Measurements from ENCODE around the gene MAST1.
A peak's percentile ranks its signal among the peaks of the same experiment; 100 is the strongest.

Gene MAST1

DNA sequence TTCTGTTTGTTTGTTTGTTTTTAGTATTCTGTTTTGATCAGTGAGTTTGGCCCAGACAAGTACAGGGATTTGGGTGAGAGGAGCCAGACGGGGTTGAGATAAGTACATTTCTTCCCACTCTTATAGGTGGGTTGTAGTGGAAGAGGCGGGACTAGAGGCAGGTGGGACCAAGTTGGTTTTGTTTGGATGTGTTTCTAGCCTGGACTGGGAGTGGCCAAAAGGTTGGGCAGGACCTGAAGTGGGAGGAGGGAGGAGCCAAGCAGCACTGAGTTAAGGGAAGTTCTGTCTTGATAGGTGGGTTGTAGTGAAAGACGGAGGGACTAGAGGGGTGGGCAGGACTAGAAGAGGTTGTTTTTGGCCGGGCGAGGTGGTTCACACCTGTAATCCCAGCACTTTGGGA is 33.9 kb downstream of the MAST1 start:
- Histone ChIP-seq H3K4me3 (no peak overlapping the region), H3K27me3 (no peaks in the 10 kb centered on the region), H4K20me1 (peaks cover 0 to 49% (median 0%) of the 10 kb centered on the region in 11 experiments; a peak in 6 of 22 replicates), H3K4me1 (peaks cover 6 to 25% (median 10%) of the 10 kb centered on the region in 10 experiments), H3K36me3 (peaks cover 5 to 54% (median 25%) of the 10 kb centered on the region in 11 experiments; a peak in 20 of 22 replicates), H3K9me3 (replicated peaks in 1 of 11) (peaks cover 9 to 23% (median 18%) of the 10 kb centered on the region in 11 experiments), H3K4me2 (no peak overlapping the region), H3K27ac (no peak overlapping the region), H3K9ac (no peak overlapping the region)
- TF ChIP-seq Cebpa-rat (IDR thresholded peaks at IDR 0.05), result no peak

DNA sequence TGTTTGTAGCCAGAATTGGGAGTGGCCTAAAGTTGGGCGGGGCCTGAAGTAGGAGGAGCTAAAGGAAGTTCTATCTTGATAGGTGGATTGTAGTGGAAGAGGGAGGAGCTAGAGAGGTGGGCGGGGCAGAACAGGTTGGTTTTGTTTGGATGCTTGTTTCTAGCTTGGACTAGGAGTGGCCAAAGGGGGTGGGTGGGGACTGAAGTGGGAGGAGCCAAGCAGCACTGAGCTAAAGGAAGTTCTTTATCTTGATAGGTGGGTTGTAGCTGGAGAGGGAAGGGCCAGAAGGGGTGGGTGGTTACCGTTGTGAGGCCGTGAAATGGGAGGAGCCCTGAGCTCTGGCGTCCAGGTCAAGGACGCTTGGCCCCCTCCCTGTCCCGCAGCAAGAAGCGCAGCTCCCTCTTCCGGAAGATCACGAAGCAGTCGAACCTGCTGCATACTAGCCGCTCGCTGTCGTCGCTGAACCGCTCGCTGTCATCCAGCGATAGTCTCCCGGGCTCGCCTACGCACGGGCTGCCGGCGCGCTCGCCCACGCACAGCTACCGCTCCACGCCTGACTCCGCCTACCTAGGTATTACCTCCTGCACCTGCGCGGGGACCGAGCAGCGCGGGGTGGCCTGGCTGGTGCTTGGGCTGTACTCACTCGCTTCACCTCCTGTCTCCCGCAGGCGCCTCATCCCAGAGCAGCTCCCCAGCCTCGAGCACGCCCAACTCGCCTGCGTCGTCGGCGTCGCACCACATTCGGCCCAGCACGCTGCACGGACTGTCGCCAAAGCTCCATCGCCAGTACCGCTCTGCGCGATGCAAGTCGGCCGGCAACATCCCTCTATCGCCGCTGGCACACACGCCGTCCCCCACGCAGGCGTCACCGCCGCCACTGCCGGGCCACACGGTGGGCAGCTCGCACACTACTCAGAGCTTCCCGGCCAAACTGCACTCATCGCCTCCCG is 34.9 kb downstream of the MAST1 start:
- Histone ChIP-seq H4K20me1 (peaks cover 0 to 59% (median 0%) of the 10 kb centered on the region in 11 experiments; a peak in 6 of 22 replicates), H3K9ac (no peak overlapping the region), H3K9me3 (replicated peaks in 1 of 11) (peaks cover 9 to 23% (median 18%) of the 10 kb centered on the region in 11 experiments), H3K4me2 (no peak overlapping the region; a peak in 1 of 22 replicates), H3K36me3 (peaks cover 7 to 64% (median 35%) of the 10 kb centered on the region in 11 experiments; a peak in 20 of 22 replicates), H3K27ac (no peak overlapping the region), H3K27me3 (no peaks in the 10 kb centered on the region), H3K4me3 (no peak overlapping the region), H3K4me1 (peaks cover 0 to 25% (median under 1%) of the 10 kb centered on the region in 10 experiments; a peak in 6 of 20 replicates)
- TF ChIP-seq Cebpa-rat (IDR thresholded peaks at IDR 0.05), result no peak

DNA sequence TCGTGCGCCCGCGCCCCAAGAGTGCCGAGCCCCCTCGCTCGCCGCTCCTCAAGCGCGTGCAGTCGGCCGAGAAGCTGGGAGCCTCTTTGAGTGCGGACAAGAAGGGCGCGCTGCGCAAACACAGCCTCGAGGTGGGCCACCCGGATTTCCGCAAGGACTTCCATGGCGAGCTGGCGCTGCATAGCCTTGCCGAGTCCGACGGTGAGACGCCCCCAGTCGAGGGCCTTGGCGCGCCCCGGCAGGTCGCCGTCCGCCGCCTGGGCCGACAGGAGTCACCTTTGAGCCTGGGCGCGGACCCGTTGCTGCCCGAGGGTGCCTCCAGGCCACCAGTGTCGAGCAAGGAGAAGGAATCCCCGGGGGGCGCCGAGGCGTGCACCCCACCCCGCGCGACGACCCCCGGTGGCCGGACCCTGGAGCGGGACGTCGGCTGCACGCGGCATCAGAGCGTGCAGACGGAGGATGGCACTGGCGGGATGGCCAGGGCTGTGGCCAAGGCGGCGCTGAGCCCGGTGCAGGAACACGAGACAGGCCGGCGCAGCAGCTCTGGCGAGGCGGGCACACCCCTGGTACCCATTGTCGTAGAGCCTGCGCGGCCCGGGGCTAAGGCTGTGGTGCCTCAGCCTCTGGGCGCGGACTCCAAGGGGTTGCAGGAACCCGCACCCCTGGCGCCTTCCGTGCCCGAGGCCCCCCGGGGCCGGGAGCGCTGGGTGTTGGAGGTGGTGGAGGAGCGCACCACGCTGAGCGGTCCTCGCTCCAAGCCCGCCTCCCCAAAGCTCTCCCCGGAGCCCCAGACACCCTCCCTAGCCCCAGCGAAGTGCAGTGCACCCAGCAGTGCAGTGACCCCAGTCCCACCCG is 35.8 kb downstream of the MAST1 start:
- H3K36me3 ChIP-seq, result peaks cover 9 to 72% (median 35%) of the 10 kb centered on the region in 11 experiments; a peak in 20 of 22 replicates
- H3K4me1 ChIP-seq, result peaks cover 0 to 34% (median 0%) of the 10 kb centered on the region in 10 experiments; a peak in 4 of 20 replicates
- peaks cover 9 to 23% (median 18%) of the 10 kb centered on the region in 11 experiments for H3K9me3 ChIP-seq (replicated peaks in 1 of 11)
- peaks cover 0 to 68% (median 0%) of the 10 kb centered on the region in 11 experiments; a peak in 7 of 22 replicates for H4K20me1 ChIP-seq
- no peak overlapping the region for H3K4me2 ChIP-seq
- no peak overlapping the region for H3K27ac ChIP-seq
- no peak overlapping the region for H3K9ac ChIP-seq
- H3K27me3 ChIP-seq, result no peaks in the 10 kb centered on the region
- TF ChIP-seq Cebpa-rat (IDR thresholded peaks at IDR 0.05), result no peak
- H3K4me3 ChIP-seq, result no peak overlapping the region

DNA sequence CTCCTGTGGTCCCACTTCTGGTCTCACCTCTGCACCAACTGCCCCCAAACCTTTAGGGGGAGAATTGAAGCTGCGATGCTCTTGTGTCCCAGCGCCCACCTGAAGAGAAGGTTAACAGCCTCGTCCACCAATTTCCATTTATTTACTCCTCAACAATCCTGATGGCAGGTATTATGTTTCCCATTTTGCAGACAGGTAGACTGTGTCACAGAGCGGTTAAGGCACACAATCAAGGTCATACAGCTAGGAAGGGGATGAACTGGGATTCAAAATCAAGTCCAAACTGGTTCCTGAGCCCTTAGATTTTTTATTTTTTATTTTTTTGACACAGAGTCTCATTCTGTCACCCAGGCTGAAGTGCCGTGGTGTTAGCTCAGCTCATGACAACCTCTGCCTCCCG is 36.8 kb downstream of the MAST1 start:
- peaks cover 9 to 82% (median 35%) of the 10 kb centered on the region in 11 experiments; a peak in 20 of 22 replicates for H3K36me3 ChIP-seq
- H3K4me1 ChIP-seq, result peaks cover 0 to 44% (median 2%) of the 10 kb centered on the region in 10 experiments; a peak in 12 of 20 replicates
- TF ChIP-seq Cebpa-rat (IDR thresholded peaks at IDR 0.05), result no peak
- no peak overlapping the region for H3K4me3 ChIP-seq
- no peaks in the 10 kb centered on the region for H3K27me3 ChIP-seq
- H4K20me1 ChIP-seq, result peaks cover 0 to 78% (median 0%) of the 10 kb centered on the region in 11 experiments; a peak in 7 of 22 replicates
- no peak overlapping the region for H3K9ac ChIP-seq
- H3K9me3 ChIP-seq (replicated peaks in 1 of 11), result peaks cover 9 to 23% (median 18%) of the 10 kb centered on the region in 11 experiments
- no peak overlapping the region for H3K4me2 ChIP-seq
- no peak overlapping the region for H3K27ac ChIP-seq

DNA sequence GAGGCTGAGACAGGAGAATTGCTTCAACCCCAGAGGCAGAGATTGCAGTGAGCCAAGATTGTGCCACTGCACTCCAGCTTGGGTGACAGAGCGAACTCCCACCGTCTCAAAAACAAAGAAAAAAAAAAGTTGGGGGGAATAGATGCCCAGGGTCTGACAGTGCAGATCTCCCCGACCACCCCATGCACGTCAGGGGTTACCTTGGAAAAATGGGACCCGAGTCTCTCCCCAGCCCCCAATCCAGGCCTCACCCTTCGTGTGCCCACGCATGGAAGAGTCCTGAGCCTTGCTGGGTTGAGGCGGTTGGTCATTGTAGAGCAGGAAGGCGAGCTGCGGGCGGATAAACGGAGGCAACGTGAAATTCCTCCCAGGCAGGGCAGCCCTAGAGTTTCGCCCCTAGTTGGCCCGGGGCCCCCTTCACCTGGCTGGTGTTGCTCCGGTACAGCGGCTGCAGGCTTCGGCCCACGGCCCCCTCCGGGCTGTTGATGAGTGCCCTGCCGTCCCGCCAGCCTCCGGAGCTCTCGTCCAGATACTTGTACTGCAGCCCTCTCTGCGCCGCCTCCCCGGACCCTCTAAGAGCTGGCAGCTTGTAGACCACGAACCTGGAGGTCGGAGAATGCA is 42.3 kb downstream of the MAST1 start:
- Histone ChIP-seq H4K20me1 (peaks cover 0 to 49% (median 0%) of the 10 kb centered on the region in 11 experiments; a peak in 7 of 22 replicates), H3K4me2 (peak overlapping the region; percentile 82 to 99 (median 92)), H3K4me1 (peaks cover 16 to 86% (median 30%) of the 10 kb centered on the region in 10 experiments), H3K27me3 (peaks cover 12 to 24% (median 22%) of the 10 kb centered on the region in 11 experiments), H3K9ac (peak overlapping the region; percentile 69 to 88 (median 81)), H3K4me3 (peak overlapping the region; percentile 65 to 87 (median 73)), H3K27ac (peak overlapping the region; percentile 64 to 92 (median 78)), H3K9me3 (replicated peaks in 1 of 11) (peaks cover 17 to 33% (median 21%) of the 10 kb centered on the region in 11 experiments), H3K36me3 (peaks cover 4 to 43% (median 14%) of the 10 kb centered on the region in 11 experiments; a peak in 15 of 22 replicates)
- no peak for TF ChIP-seq Cebpa-rat (IDR thresholded peaks at IDR 0.05)

DNA sequence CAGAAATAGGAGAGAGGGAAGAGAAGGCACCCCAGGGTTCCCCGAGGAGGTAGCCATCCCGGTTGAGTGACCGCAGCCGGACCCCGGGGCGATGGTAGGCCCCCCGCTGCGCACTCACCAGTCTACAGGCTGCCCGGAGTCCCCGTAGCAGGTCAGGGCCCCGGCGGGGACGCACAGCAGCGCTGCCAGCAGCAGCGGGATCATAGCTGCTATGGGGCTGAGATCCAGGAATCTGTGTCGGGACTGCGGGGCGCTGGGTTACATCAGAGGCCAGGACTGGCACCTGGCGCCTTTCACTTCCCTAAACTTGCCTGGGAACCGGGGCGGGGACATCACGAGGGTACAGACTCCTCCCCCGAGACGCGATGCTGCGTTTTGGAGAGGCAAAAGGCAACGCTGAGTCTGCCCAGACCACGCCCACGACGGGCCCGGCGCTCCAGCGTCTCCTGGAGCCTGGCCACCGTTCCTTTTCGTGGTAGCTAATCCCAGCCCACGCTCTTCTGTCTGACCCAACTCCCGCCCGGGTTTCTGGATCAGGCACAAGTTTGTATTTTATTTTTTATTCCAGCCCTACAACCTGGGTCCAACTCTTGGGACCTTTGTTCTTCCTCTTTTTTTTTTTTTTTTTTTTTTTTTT is 43.0 kb downstream of the MAST1 start, which contains the start of gene DNASE2:
DNASE2 (minus strand) TSS at position 278 of the 637 bp plus-strand sequence; CDS start at position 204, 74 bp downstream.
- 0 out of 22 replicates have a peak, but pooled peaks of 1 of the 11 experiments have one; percentile 29 for TF ChIP-seq Cebpa-rat (IDR thresholded peaks at IDR 0.05)
- peaks cover 16 to 86% (median 30%) of the 10 kb centered on the region in 10 experiments for H3K4me1 ChIP-seq
- H3K4me2 ChIP-seq, result peak within 1 kb of the TSS; percentile 82 to 99 (median 92)
- H3K36me3 ChIP-seq, result peaks cover 4 to 37% (median 14%) of the 10 kb centered on the region in 11 experiments; a peak in 14 of 22 replicates
- peaks cover 17 to 36% (median 23%) of the 10 kb centered on the region in 11 experiments for H3K9me3 ChIP-seq (replicated peaks in 1 of 11)
- peaks cover 0 to 42% (median 0%) of the 10 kb centered on the region in 11 experiments; a peak in 7 of 22 replicates for H4K20me1 ChIP-seq
- peak within 1 kb of the TSS; percentile 65 to 87 (median 73) for H3K4me3 ChIP-seq
- H3K27me3 ChIP-seq, result peaks cover 19 to 31% (median 28%) of the 10 kb centered on the region in 11 experiments
- peak within 1 kb of the TSS; percentile 69 to 88 (median 81) for H3K9ac ChIP-seq
- peak within 1 kb of the TSS; percentile 64 to 92 (median 78) for H3K27ac ChIP-seq

DNA sequence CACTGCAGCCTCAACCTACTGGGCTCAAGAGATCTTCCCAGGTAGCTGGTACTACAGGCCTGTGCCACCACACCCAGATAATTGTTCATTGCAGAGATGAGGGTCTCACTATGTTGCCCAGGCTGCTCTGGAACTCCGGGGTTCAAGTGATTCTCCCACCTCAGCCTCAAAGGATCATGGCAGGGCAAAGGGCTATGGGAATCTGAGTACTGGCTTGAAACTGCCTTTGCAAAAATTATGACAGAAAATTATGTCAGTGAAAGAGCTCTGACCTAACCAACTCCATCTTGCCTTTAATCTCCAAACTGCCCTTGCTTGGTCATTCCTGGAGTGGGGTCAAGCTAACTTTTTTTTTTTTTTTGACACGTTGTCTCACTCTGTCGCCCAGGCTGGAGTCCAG is 44.3 kb downstream of the MAST1 start:
- peaks cover 30 to 44% (median 41%) of the 10 kb centered on the region in 11 experiments for H3K27me3 ChIP-seq

More for the DNA sequence above, 44.3 kb downstream of the MAST1 start:
- peak overlapping the region in 5 of 11 experiments; percentile 82 to 99 (median 88); a peak in 9 of 22 replicates for H3K4me2 ChIP-seq
- peaks cover 17 to 36% (median 23%) of the 10 kb centered on the region in 11 experiments for H3K9me3 ChIP-seq (replicated peaks in 1 of 11)
- peaks cover 16 to 73% (median 30%) of the 10 kb centered on the region in 10 experiments for H3K4me1 ChIP-seq
- H3K36me3 ChIP-seq, result peaks cover 4 to 24% (median 10%) of the 10 kb centered on the region in 11 experiments; a peak in 14 of 22 replicates
- peak overlapping the region in 2 of 11 experiments; percentile 30 to 85; a peak in 3 of 22 replicates for H3K9ac ChIP-seq
- H3K4me3 ChIP-seq, result no peak overlapping the region
- peaks cover 0 to 31% (median 0%) of the 10 kb centered on the region in 11 experiments; a peak in 7 of 22 replicates for H4K20me1 ChIP-seq
- TF ChIP-seq Cebpa-rat (IDR thresholded peaks at IDR 0.05), result no peak
- H3K27ac ChIP-seq, result peak overlapping the region in 6 of 11 experiments; percentile 75 to 92 (median 87); a peak in 9 of 22 replicates

Measured in BLaER1 treated with 17β-estradiol and CSF1 and Interleukin-3, amounts not matched to agents 10 nM and 100 nM (cell line).